ENCODE measurements around the gene AGAP1.

Gene AGAP1

GRCh38 chr2:235904585-235904931 lies 410.7 kb downstream of the AGAP1 start:
- no peak overlapping the region for H3K27ac Mint-ChIP-seq (ENCODE audit: low read depth)
- peaks cover 1% of the 10 kb centered on the region for H3K36me3 Mint-ChIP-seq (ENCODE audit: insufficient read depth)
- no peaks in the 10 kb centered on the region for H3K27me3 Mint-ChIP-seq
- ATAC-seq (replicated peaks; ENCODE audit: extremely low read depth, poor library complexity, severe bottlenecking) = no peak
- DNase-seq (ENCODE audit: low spot score in 2 of 2) = no peak
- H3K4me1 Mint-ChIP-seq = no peaks in the 10 kb centered on the region
- no peaks in the 10 kb centered on the region for H3K9me3 Mint-ChIP-seq
- no peak overlapping the region for H3K4me3 Mint-ChIP-seq

GRCh38 chr2:235908826-235909225 lies 415.0 kb downstream of the AGAP1 start:
- Mint-ChIP-seq H3K4me1 (no peaks in the 10 kb centered on the region), H3K4me3 (no peak overlapping the region), H3K9me3 (no peaks in the 10 kb centered on the region), H3K36me3 (ENCODE audit: insufficient read depth) (peaks cover 1% of the 10 kb centered on the region), H3K27me3 (no peaks in the 10 kb centered on the region), H3K27ac (ENCODE audit: low read depth) (no peak overlapping the region)
- ATAC-seq (replicated peaks; ENCODE audit: extremely low read depth, poor library complexity, severe bottlenecking) (no peak), DNase-seq (ENCODE audit: low spot score in 2 of 2) (no peak)

GRCh38 chr2:235909358-235909757 lies 415.5 kb downstream of the AGAP1 start:
- no peak for ATAC-seq (replicated peaks; ENCODE audit: extremely low read depth, poor library complexity, severe bottlenecking)
- Mint-ChIP-seq H3K36me3 (ENCODE audit: insufficient read depth) (peaks cover 1% of the 10 kb centered on the region), H3K4me1 (no peaks in the 10 kb centered on the region), H3K9me3 (peaks cover 3% of the 10 kb centered on the region), H3K27me3 (no peaks in the 10 kb centered on the region), H3K27ac (ENCODE audit: low read depth) (no peak overlapping the region), H3K4me3 (no peak overlapping the region)
- no peak for DNase-seq (ENCODE audit: low spot score in 2 of 2)

GRCh38 chr2:235910067-235910466 lies 416.2 kb downstream of the AGAP1 start:
- H3K4me3 Mint-ChIP-seq = no peak overlapping the region
- no peaks in the 10 kb centered on the region for H3K4me1 Mint-ChIP-seq
- DNase-seq (ENCODE audit: low spot score in 2 of 2) (no peak), ATAC-seq (replicated peaks; ENCODE audit: extremely low read depth, poor library complexity, severe bottlenecking) (no peak)
- no peaks in the 10 kb centered on the region for H3K27me3 Mint-ChIP-seq
- peaks cover 1% of the 10 kb centered on the region for H3K36me3 Mint-ChIP-seq (ENCODE audit: insufficient read depth)
- H3K9me3 Mint-ChIP-seq = peaks cover 10% of the 10 kb centered on the region
- H3K27ac Mint-ChIP-seq (ENCODE audit: low read depth) = no peak overlapping the region

GRCh38 chr2:235911125-235911524 lies 417.3 kb downstream of the AGAP1 start:
- no peak for DNase-seq (ENCODE audit: low spot score in 2 of 2)
- H3K36me3 Mint-ChIP-seq (ENCODE audit: insufficient read depth) = peaks cover 1% of the 10 kb centered on the region
- peaks cover 14% of the 10 kb centered on the region for H3K9me3 Mint-ChIP-seq
- ATAC-seq (replicated peaks; ENCODE audit: extremely low read depth, poor library complexity, severe bottlenecking) = no peak
- H3K27me3 Mint-ChIP-seq = no peaks in the 10 kb centered on the region
- no peaks in the 10 kb centered on the region for H3K4me1 Mint-ChIP-seq
- H3K27ac Mint-ChIP-seq (ENCODE audit: low read depth) = no peak overlapping the region
- H3K4me3 Mint-ChIP-seq = no peak overlapping the region

GRCh38 chr2:235911633-235912233 lies 417.9 kb downstream of the AGAP1 start:
- no peaks in the 10 kb centered on the region for H3K4me1 Mint-ChIP-seq
- H3K27ac Mint-ChIP-seq (ENCODE audit: low read depth) = no peak overlapping the region
- peaks cover 14% of the 10 kb centered on the region for H3K9me3 Mint-ChIP-seq
- peaks cover 1% of the 10 kb centered on the region for H3K36me3 Mint-ChIP-seq (ENCODE audit: insufficient read depth)
- DNase-seq (ENCODE audit: low spot score in 2 of 2) = no peak
- no peaks in the 10 kb centered on the region for H3K27me3 Mint-ChIP-seq
- no peak for ATAC-seq (replicated peaks; ENCODE audit: extremely low read depth, poor library complexity, severe bottlenecking)
- no peak overlapping the region for H3K4me3 Mint-ChIP-seq

GRCh38 chr2:235914756-235915155 lies 420.9 kb downstream of the AGAP1 start:
- peaks cover 14% of the 10 kb centered on the region for H3K9me3 Mint-ChIP-seq
- no peaks in the 10 kb centered on the region for H3K36me3 Mint-ChIP-seq (ENCODE audit: insufficient read depth)
- no peak overlapping the region for H3K4me3 Mint-ChIP-seq
- no peaks in the 10 kb centered on the region for H3K27me3 Mint-ChIP-seq
- no peaks in the 10 kb centered on the region for H3K4me1 Mint-ChIP-seq
- no peak overlapping the region for H3K27ac Mint-ChIP-seq (ENCODE audit: low read depth)
- ATAC-seq (replicated peaks; ENCODE audit: extremely low read depth, poor library complexity, severe bottlenecking) (no peak), DNase-seq (ENCODE audit: low spot score in 2 of 2) (no peak)

GRCh38 chr2:235917506-235917905 lies 423.7 kb downstream of the AGAP1 start:
- Mint-ChIP-seq H3K36me3 (ENCODE audit: insufficient read depth) (no peaks in the 10 kb centered on the region), H3K4me1 (no peaks in the 10 kb centered on the region), H3K4me3 (no peak overlapping the region), H3K9me3 (peaks cover 14% of the 10 kb centered on the region), H3K27ac (ENCODE audit: low read depth) (no peak overlapping the region), H3K27me3 (no peaks in the 10 kb centered on the region)
- ATAC-seq (replicated peaks; ENCODE audit: extremely low read depth, poor library complexity, severe bottlenecking) (no peak), DNase-seq (ENCODE audit: low spot score in 2 of 2) (no peak)

- no peaks in the 10 kb centered on the region for H3K36me3 Mint-ChIP-seq (ENCODE audit: insufficient read depth)
- ATAC-seq (replicated peaks; ENCODE audit: extremely low read depth, poor library complexity, severe bottlenecking) (no peak), DNase-seq (ENCODE audit: low spot score in 2 of 2) (no peak)
- peaks cover 14% of the 10 kb centered on the region for H3K9me3 Mint-ChIP-seq
- no peak overlapping the region for H3K4me3 Mint-ChIP-seq
- H3K27ac Mint-ChIP-seq (ENCODE audit: low read depth) = no peak overlapping the region
- H3K4me1 Mint-ChIP-seq = no peaks in the 10 kb centered on the region
- H3K27me3 Mint-ChIP-seq = no peaks in the 10 kb centered on the region
These were observed 425.0 kb downstream of the AGAP1 start for GRCh38 chr2:235918876-235919275.

- H3K36me3 Mint-ChIP-seq (ENCODE audit: insufficient read depth) = no peaks in the 10 kb centered on the region
- no peak for ATAC-seq (replicated peaks; ENCODE audit: extremely low read depth, poor library complexity, severe bottlenecking)
- H3K27me3 Mint-ChIP-seq = no peaks in the 10 kb centered on the region
- no peak for DNase-seq (ENCODE audit: low spot score in 2 of 2)
- peaks cover 3% of the 10 kb centered on the region for H3K4me1 Mint-ChIP-seq
- no peak overlapping the region for H3K27ac Mint-ChIP-seq (ENCODE audit: low read depth)
- peaks cover 1% of the 10 kb centered on the region for H3K9me3 Mint-ChIP-seq
- H3K4me3 Mint-ChIP-seq = no peak overlapping the region
These were observed 426.5 kb downstream of the AGAP1 start for GRCh38 chr2:235920216-235920865.

- peaks cover 4% of the 10 kb centered on the region for H3K4me1 Mint-ChIP-seq
These were observed 427.8 kb downstream of the AGAP1 start for GRCh38 chr2:235921508-235922191.

GRCh38 chr2:235922839-235923238 lies 429.0 kb downstream of the AGAP1 start:
- Mint-ChIP-seq H3K36me3 (ENCODE audit: insufficient read depth) (no peaks in the 10 kb centered on the region), H3K4me3 (no peak overlapping the region), H3K27ac (ENCODE audit: low read depth) (no peak overlapping the region), H3K27me3 (no peaks in the 10 kb centered on the region), H3K9me3 (no peaks in the 10 kb centered on the region), H3K4me1 (peaks cover 4% of the 10 kb centered on the region)
- DNase-seq (ENCODE audit: low spot score in 2 of 2) = no peak
- ATAC-seq (replicated peaks; ENCODE audit: extremely low read depth, poor library complexity, severe bottlenecking) = no peak

More at GRCh38 chr2:235921508-235922191, 427.8 kb downstream of the AGAP1 start:
- H3K9me3 Mint-ChIP-seq = no peaks in the 10 kb centered on the region
- H3K4me3 Mint-ChIP-seq = no peak overlapping the region
- no peak overlapping the region for H3K27ac Mint-ChIP-seq (ENCODE audit: low read depth)
- ATAC-seq (replicated peaks; ENCODE audit: extremely low read depth, poor library complexity, severe bottlenecking) = no peak
- no peak for DNase-seq (ENCODE audit: low spot score in 2 of 2)
- H3K36me3 Mint-ChIP-seq (ENCODE audit: insufficient read depth) = no peaks in the 10 kb centered on the region
- no peaks in the 10 kb centered on the region for H3K27me3 Mint-ChIP-seq
